ENCODE results near the gene A4GALT. TPM values are rescaled to one million over a fixed set of nuclear protein-coding genes. Genes with fewer than 3 reads are reported as not detected.

The A4GALT gene
- total RNA-seq, 1 donor from 2014 or later: 8.7 TPM

DNA sequence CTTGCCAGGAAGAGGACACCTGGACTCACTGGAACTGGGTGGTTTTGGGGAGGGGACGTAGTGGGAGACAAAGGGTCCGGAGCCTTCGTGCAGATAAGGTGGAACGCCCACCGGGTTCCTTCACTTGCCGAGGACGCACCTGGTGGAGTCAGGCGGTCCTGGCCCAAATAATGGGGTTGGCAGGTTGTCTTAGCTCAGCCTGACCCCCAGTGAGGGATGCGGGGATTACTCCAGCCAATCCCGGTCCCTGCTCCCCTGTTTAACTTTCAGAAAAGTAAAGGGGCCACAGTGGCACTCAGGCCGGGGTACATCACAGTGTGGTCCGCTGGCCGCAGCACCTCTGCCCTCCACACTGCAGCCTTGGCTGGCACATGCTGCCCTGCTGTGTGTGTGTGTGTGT, 18.0 kb downstream of the A4GALT start:
- no peak for DNase-seq (ENCODE audit: low spot score)

DNA sequence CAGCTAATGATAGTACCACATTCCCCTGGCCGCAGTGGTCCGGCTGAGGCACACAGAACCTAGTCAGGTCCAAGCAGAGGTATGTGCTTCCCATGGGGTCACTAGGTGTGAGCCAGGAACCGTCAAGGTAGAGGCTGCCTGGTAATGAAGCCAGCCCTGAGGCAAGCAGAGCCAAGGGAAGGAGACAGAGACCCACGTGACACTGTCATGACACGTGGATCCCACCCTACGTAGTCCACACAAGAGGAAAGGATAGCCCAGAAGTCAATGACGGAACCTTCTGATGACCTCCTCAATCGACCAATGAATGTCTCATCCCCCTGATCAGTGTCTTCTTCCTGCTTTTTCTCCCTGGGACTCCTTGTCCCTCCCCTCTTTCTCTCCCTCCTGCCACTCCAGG, 19.0 kb downstream of the A4GALT start:
- DNase-seq (ENCODE audit: low spot score): no peak

DNA sequence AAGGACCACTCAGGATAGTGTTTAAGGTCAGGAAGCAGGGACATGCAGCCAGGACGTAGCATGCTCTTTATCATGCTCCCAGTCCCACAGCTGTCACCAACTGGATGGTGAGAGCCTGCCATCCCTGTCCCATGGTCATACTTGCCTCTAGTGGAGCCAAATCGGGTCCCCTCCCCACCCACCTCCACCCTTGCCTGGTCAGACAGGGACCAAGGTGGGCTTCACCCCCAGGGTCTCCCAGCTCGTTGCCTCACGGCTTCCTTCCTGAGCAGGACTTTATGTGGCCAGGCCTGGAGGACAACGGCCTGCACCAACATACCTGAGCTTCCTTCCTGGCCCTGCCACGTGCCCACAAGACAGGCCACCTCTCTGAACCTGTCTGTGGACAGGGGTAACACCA, 19.8 kb downstream of the A4GALT start:
- DNase-seq (ENCODE audit: low spot score): no peak

DNA sequence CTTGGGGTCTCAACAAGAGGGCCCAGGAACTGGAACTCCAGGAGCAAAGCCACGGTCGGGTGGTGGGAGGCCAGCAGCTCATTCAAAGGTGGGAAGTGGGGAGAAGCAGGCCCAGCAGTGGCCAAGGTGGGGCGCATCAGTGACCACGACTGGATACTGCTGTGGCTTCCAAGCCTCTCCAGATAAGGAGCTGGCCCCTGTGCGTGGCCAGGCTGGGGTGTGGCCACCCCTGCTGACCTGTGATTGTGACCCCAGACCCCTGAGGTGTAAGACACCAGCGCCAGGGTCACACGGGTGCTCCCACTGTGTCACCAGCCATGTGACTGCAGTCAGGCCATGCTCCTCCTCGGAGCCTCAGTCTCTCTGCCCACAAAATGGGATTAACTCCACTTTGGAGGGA, 20.3 kb downstream of the A4GALT start:
- DNase-seq (ENCODE audit: low spot score): no peak

DNA sequence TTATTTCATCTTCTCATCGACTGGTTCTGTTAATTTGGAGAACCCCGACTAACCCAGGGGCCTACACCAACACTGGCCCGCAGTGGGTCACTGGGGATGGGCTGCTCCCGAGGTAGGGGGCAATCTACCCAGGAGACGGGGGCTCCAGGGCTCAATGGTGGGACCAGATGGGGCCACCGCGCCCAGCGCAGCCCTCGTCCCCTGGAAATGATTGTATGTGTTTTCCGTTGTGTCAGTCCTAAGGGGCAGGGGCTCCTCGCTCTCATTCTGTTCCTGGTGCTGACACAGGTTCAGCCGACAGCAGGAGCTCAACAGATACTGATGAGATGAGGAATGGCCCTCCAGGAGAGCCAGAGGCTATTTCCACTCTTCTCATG, 20.7 kb downstream of the A4GALT start:
- no peak for DNase-seq (ENCODE audit: low spot score)

DNA sequence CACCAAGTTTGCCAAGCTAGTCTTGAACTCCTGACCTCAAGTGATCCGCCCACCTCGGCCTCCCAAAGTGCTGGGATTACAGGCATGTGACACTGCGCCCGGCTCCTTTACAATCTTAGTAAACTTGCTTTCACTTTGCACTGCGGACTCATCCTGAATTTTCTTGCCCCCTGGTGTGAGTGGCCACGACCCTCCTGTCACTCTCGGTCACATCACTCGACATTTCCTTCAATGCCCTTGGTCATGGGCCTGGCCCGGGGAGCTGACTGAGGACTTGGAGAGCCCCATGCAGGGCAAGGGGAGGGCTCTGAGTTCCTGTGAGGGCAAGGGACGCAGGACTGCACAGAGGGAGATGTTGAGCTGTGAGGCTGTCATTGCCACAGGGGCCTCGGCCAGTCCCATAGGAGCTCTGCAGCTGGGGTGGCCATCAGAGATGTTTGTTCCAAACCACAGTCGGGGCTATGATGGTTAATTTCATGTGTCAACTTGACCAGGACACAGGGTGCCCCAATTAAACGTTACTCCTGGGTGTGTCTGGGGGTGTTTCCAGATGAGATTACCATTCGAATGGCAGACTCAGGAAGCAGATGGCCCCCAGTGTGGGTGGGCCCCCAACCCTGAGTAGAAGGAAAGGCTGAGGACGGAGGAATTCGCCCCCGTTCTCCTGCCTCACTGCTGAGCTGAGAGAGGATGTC, 21.2 kb downstream of the A4GALT start:
- DNase-seq (ENCODE audit: low spot score): no peak

DNA sequence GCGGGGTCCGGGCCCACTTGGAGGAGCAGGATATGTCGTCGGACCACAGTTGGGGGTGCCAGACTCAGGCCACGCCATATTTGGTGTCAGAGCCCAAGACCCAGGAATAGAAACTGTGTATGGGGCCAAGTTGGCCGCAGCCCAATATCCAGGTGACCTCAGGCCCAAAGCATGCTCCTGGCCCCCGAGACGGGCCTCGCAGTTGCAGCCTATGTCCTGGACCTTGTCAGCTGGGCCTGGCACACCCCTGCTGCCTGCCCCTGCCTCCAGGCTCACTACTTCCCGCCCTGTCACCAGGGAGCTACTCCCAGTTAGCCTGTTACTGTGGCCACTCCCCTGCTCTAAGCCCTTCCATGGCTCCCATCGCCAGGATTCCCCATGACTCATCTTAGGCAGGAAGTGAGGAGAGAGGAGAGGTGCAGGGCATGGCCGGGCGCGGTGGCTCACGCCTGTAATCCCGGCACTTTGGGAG, 23.1 kb downstream of the A4GALT start:
- DNase-seq (ENCODE audit: low spot score): no peak

DNA sequence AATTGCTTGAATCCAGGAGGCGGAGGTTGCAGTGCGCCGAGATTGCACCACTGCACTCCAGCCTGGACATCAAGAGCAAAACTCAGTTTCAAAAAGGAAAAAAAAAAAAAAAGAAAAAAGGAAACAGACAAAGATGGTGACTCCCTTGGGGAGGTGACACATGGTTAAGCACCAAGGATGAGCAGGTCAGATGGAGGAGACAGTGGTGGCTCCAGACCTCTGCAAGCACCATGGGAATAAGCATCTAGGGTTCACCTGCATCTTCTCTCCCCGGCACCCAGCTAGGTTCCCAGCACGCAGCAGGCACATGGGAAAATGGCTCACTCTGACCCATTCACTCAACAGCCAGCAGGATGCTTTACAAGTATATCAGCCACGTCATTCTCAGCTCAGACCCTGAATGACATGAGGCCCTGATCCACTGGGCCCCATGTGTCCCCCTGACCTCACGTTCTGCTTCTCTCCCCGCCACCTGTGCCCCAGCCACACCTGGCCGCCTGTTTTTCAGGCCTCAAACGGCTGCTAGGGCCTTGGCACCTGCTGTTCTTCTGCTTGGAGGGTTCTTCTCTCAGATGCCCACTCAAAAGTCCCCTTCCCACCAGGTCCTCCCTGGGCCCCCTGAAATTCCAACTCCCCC, 24.2 kb downstream of the A4GALT start:
- no peak for DNase-seq (ENCODE audit: low spot score)

DNA sequence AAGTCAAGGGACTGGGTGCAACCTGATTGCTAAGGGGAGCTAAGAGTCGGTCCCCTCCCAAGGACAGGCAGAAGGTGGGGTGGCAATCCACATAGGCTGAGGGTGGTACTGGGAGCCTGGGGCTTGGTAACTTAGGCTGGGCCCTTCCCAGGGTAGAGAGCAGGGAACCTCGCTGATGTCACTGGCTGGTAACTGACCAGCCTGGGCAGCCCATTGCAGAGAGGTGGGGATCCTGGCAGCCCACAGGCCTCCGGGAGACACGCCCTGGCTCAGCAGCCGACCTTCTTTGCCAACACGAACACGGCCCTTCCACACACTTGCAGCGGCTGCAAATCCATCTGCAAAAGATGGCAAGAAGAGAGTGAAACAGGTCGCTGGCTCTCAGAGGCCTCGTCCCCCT, 25.4 kb downstream of the A4GALT start:
- DNase-seq (ENCODE audit: low spot score): no peak

DNA sequence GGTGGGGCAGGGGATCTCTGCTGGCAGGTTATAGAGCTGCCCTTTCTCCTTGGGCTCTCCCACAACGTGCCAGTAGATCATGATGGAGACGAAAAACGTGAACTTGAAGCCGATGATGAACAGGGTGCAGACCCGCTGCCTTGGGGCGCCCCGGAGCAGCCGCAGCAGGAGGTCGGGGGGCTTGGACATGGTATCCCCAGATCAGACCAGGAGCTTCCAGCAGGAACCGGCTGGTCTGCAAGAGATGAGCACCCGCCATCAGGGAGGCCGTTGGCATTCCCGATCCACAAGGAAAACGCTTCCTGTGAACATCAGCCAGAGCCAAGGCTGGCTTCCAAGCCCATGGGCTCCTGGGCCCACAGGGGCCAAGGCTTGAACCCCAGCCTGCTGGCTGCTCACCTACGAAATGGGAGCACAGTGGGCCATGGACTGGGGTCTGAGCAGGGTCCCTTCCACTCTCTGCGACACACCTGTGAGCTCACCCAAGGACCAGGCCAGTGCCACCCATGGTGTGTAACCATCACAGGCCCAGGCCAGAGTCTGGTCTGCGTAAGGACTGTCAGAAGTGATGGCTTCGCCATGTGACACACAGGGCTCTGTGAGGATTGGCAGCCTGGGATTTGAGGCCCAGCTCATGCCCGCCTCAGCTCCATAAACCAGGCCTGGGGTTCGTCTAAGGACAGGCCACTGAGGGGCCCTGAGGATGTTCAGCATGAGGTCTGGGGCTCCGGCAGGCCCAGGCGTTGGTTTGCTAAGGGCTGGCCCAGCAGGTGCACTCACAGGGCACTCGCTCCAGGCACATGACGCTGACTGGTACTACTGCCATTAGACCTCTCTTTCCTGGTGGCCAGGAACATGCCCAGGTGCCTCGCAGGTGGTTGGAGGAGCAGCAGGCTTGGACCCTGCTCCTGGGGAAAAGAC, 26.6 kb downstream of the A4GALT start:
- DNase-seq (ENCODE audit: low spot score): no peak

DNA sequence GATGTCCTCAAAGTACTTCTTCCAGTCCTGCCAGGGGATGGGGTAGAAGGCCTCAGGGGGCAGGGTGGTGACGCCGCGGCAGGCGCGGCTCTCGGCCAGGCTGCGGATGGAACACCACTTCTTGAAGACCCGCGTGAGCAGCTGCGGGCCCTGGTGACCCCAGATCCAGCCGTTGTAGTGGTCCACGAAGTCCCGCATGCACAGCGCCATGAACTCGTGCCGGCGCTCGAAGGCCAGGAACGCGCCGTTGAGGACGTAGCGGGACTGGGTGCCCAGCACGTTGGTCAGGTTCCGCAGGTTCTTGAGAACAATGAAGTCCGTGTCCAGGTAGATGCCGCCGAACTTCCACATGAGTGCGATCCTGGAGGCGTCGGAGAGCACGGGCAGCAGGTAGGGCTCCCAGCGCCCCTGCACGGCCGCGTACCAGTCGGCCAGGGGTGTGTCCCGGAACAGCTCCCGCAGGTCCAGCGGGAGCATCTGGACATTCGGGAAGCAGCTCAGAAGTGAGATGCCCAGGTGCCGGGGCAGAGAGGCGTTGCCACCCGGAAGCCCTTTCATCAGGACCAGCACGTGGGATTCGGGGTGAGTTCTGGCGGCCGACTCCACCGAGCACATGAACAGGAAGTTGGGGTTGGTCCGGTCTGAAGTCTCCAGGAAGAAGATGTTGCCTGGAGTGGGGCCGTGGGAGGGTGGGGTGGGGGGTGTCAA, 27.5 kb downstream of the A4GALT start:
- no peak for DNase-seq (ENCODE audit: low spot score)

DNA sequence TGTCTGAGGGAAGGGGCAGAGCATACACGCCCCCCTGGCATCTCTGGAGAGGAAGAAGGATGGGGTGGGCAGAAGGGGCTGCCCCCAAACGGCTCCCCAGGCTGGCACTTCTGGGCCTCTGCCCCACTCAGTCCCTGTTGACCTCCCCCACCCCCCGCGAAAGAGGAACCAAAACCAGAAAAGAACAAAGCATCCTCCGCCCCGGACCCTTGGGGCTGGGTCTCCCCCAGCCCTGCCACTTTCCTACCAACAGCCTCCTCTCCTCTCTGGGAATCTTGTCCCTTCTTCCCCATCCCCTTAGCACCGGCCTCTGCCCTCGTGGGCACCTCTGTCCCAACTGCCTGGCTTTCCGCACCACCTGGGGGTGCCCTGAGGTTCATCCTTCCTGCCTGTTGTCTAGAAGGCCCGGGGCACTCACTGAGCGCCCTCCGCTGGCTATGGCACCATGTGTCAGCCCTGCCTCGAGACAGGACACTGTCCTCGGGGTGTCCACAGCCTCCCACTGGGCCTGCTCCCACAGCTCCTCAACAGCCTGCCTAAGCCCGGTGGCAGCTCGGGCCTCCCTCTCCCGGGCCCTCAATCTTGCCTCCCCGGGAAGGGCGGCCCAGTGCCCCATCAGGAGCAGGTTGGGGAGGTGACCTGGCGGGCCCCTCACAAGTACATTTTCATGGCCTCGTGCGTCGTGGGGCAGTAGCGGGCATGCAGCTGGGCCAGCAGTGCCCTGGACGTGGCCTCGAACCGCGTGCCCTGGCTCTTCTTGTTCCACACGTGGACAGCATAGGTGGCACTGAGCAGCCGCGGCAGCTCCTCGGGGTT, 28.2 kb downstream of the A4GALT start:
- DNase-seq (ENCODE audit: low spot score): no peak

DNA sequence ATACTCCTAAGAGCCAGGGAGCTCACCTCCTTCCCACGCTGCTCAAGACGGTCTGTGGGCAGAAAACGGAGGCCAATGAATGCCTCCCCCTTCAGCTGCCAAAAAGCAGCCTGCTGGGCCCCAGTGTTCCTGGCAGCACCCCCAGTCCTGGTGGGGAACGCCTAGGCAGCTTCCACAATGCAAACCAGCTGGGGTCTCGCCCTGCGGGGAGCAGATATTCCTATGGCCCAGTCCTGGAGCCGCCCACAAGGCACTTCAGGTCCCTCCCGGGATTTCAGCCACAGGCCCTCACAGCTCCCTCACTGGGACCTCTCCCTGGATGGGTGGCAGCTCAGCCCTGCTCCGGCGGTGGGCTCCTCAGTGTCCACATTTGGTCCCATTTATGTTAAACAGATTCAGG, 29.2 kb downstream of the A4GALT start:
- no peak for DNase-seq (ENCODE audit: low spot score)

DNA sequence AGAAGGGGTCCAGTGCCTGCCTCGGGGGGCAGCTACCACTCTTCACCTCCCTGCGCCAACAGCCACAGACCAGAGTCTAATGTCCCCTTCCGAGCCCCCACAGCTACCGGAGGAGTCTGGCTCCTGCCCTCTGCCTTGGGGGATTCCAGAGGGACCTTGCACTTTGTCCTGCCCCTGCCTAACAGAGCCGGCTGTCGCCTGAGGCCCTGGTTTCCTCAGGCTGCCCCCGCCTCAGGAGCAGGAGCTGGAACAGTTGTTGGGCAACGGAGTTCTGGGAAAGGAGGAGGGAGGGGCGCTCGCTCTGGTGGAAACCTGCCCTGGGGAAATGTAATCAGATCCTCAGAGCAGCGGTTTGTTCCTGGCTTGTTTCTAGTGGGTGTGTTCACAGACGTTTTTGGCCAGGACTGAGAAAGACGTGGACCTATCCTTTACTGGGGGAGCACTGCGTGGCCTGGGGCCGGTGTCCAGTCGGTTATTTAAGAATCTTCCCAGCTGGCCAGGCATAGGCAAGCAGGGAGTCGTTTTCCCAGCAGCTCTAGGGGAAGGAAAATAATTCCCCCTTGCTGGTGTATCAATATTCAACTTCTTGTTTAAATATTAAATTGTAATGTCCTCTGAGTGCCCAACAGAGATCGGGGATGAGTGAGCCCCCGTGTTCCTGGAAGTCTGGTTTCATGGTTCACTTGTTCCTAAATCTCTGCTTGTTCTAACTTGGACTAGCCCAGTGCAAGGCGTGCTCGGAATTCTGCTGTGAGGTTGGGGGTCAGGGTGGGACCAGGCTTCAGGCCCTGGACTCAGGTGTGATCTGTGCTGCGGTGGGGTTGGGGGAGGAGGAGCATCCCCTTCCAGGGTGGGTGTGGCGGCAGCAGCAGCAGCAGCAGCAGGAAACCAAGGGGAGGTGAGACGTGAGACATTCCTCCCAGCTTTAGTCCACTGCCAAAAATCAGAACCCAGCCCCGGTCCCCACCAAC, 32.1 kb downstream of the A4GALT start:
- DNase-seq (ENCODE audit: low spot score): peak; percentile 84

DNA sequence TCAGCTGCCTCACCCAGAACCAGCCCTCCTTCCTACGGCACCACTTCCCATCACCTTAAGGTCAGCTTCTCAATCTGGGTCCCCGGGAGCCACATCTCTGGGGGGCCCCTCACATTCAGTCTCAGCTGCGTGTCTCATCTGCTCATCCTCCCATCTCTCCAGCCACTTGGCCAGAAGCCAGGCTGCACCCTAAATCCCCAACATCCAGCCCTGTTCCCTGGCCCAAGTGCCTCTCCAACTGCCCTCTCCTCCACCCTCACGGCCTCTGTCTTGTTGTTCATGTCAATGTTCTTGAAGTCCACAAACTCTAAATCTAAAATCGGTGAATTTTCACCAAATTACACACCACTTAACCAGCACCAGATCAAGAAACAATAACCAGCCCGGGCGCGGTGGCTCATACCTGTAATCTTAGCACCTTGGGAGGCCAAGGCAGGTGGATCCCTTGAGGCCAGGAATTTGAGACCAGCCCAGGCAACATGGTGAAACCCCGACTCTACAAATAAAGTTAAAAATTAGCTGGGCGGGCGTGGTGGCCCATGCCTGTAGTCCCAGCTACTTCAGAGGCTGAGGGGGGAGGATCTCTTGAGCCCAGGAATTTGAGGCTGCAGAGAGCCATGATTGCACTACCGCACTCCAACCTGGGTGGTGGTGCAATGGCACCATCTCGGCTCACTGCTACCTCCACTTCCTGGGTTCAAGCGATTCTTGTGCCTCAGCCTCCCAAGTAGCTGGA, 33.7 kb downstream of the A4GALT start:
- no peak for DNase-seq (ENCODE audit: low spot score)

DNA sequence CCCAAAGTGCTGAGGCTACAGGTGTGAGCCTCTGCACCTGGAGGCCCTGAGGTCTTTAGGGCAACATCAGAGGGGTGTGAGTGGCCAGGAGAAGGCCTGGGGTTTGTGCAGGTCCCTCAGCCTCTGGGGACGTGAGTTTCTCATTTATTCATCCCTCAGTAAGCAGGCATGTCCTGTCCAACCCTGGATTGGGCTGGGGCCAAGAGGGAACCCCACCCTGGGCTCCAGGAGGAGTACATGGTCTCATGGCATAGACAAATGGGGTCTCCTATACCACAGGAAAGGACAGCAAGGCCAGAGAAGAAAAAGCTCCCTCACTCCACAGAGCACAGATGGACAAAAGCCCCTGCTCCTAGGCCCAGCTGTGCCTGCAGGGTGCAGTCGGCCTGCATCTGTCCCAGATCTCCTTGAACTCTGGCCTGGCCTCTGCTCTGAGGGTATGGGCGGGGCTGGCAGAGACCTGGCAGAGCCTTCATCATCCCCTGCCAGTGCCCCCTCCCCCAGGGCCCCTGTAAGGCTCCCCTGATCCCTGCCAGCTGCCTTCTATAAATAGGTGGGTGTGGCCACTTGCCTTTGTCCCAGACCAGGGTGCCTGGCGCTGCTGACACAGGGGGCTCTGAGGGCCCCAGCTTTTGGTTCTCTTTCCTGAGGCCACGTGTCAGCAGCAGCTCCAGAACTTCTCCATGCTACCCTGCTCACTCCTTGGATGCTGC, 34.6 kb downstream of the A4GALT start:
- no peak for DNase-seq (ENCODE audit: low spot score)

DNA sequence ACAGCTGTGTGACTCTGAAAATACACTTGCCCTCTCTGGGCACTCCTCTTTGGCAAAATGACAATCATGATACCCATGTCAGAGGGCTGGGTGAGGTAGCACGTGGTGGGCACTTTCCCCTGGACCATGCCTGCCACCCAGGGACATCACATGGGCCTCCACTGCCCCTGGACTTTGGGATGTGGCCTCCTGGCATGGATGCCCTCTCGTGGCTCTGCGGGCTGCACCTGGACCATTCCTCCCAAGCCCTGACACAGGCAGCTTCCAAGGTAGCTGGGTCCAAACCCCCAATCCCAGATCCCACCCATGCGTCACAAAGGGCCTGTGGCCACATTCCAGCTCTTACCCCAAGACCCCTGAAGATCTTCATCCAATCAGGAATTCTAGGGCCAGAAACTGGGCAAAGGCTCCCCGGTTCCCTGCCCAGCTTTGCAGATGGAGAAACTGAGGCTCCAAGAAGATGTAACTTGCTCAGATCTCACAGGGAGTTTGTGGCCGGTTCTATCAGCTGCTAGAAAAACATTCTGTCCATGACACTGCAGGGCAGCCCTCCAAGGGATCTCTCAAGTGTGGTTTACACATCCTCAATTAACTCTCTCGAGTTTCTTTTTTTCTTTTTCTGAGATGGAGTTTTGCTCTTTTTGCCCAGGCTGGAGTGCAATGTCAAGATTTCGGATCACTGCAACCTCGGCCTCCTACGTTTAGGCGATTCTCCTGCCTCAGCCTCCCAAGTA, 36.0 kb downstream of the A4GALT start:
- no peak for DNase-seq (ENCODE audit: low spot score)
